ENCODE results near the gene IHH.

IHH gene

DNA sequence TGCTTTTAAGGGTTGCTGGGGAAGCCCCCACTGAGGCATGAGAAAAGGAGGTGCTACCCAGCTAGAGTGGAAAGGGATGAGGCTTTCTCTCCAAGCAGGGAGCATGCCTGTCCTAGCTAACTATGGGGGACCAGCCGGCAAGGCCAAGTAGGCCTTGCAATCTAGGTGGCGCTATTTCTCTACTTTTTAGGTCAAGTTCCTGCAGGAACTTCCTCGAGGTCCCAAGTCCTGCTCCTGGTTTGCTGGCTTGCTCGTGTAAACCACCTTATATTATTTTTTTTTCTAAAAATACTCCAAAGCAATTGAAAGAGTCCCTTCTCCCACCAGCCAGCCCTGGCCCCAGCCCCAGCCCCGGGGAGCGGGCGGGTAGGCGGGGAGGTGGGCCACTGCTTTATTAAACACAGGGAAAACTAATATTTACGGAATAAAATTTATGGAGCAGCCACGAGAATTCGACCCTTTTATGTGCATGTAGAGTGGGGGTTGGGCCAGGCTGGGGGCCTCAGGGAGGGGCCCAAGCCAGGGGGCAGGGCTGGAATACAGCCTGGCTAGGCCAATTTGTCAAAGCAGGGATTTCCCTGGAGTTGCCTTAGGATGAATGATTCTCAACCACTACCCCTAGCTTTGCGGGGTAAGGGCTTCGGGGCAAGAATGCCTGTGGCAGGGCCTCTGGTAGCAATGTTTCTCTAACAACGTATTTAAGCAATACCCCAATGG lies 12.8 kb upstream of the IHH start:
- DNase-seq, result peak; percentile 39

DNA sequence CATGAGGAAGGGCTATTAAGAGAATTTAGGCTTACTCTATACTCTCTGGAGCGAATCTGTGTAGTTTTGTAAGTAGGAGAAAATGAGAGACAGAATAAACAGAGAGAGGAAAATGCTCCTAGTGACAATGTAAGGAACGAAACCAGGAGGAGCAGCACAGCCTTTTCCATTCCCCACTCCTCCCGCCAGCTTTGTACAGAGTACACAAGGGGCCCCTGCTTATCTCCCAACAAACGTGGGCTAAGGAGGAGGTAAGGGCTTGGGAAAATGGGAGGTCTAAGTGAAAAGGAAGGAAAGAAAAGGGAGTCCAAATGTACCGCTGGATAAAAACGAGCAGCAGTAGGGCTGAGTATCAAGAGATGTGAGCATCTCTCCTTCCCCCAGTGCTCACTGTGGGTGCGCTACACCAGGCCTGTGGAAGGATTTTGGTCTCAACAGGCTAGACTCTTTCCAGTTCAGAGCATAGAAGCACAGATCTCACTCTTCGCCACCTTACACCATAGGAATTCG lies 12.1 kb upstream of the IHH start:
- DNase-seq, result no peak

DNA sequence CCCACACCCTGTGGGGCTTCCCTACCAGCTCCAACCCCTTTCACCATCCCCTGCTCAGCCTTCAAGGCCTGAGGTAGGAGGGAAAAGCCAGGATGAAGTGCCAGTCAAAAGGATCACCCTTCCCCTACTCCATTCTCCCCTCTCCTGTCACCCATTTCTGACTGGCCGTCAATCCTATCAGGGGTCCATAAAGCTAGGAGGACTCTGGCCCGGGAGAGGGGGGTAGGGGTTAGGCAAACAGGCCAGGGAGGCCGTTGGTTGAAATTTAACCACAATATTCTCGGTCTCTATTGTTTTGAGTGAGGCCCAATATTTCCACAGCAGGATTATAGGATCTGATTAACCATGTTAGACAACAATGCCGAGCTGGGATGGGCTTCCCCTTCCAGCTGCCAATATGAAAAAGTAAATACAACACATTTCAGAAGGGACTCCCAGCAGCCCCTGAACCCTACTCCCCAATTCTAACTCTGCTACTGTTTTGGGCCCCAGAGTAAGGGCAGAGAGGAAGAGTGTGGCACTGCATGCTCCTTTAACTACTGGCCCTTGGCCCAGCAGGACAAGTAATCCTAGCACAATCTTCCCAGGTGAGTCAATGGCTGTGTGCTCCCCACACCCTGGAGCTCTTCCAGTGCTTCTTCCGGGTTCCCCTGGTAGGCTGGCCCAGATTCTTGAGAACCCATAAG lies 10.6 kb upstream of the IHH start:
- no peak for DNase-seq

DNA sequence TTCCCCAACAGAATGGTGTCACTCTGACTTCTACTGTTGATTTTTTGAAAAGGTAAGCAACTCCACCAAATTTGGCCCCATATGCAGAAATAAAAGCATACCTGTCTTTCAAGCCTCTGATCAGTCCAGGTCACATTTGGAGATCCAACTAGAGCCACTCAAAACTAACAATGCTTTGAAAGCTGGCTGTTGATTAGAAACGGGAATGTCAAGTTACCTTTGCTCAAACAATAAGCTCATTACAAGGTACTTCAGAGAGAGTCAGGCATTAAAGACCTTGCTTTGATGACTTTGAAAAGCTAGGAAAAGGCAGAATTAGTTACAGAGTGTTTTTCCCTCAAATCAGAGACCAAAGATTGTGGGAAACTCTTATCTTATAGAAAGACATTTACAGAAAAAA lies 4.8 kb upstream of the IHH start:
- no peak for DNase-seq

DNA sequence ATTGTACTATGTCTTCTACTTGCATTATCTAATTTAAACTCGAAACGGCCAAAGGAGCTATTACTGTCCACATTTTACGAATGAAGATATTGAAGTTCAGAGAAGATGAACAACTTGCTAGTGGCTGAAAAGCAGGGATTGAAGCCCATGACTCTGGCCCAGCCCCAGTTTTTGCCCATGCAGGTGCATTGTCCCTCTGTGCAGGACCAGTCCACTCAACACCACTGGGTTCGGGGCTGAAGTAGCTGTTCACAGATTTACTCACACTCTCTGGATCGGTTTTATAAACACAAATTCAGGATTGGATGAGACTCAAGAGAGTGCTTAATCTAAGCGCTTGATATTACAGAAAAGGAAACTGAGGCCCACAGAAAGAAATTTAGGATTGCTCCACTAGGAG lies 1.4 kb upstream of the IHH start:
- DNase-seq, result no peak

DNA sequence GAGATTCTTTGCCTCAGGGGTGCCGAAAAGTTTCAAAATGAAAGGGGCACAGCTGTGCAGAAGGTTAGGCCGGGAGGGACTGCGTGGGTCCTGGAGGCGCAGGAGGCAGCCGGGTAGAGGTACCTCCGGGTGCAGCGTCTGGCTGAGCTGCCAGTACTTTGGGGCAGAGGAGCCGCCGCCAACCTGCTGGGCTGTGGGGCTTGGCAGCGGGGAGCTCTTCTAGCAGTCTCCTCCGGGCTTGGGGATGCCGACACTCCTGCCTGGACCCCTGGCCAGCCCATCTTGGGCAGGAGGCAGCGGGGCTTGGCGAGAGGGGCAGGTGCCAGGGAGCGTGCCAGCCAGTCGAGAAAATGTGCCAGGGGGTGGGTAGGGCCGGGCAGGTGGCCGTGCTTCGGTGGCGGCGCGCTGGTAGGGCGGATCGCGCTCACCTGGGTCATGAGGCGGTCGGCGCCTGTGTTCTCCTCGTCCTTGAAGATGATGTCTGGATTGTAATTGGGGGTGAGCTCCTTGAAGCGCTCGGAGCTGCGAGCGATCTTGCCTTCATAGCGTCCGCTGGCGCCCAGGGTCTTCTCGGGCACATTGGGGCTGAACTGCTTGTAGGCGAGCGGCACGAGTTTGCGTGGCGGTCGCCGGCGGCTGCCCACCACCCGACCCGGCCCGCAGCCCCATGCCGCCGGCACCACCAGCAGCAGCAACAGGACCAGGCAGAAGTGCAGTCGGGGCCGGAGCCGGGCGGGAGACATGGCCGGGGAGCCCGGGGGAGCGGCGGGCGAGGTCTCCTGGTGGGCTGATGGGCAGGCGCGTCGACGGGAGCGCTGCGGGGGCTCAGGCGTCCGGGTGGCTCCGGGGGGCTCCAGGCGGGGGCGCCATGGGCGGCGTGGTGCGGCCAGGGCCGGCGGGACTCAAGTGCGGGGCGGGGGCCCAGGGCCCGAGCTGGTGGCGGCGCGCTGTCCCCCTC lies 717 bp downstream of the IHH start:
- DNase-seq, result no peak

DNA sequence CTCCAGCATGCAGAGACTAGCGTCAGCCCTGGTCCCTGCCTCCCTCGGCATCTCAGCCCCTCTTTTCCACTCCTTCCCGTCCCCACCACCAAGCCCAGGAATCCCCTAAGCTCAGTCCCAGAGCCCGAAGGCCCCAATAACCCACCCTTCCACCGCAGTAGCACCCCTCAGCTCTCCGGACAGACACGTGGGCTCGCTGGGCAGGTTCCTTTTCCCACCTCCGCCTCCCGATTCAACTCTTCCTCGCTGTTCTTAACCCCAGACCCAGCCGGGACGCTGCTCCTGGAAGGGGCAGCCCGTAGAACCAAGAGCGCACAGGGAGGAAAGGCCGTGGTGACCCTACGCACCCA lies 1.4 kb downstream of the IHH start:
- no peak for DNase-seq

DNA sequence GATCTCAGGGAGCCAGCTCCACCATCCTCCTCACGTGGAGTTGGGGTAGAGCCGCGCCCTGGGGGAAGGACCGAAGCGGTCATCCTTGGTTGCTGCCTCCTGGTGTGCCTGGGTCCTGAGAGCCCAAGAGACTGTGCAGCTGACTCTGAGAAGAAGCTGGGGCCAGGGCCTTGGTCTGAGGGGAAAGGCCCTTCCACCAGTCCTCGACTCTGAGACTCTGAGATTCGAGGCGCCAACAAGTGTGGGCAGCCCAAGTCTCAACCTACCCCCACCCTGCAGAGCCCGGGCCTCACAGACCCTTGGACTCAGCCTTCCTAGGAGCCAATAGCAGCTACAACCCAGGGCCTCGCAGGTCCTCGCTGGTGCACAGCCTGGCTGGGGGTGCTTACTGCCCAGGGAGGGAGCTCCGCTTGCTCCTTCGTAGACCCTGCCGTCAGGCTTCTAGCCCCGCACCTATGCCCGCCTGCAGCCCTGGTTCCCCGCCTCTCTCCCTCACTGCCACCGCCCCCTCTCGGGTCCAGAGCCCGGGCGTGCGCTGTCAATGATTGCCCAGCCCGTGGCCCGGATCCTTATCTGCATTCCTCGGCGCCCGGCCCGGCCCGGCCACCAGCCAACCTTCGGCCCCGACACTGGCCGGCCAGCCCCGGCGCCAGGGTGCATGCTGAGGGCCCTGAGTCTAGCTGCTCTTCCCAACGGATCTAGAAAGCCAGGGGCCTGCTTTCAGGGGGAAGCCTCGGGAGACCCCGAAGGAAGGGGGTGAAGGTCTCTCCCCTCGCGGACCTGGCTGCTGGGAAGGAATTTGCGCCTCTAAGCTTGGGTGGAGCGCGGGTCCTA lies 2.0 kb downstream of the IHH start:
- no peak for DNase-seq

DNA sequence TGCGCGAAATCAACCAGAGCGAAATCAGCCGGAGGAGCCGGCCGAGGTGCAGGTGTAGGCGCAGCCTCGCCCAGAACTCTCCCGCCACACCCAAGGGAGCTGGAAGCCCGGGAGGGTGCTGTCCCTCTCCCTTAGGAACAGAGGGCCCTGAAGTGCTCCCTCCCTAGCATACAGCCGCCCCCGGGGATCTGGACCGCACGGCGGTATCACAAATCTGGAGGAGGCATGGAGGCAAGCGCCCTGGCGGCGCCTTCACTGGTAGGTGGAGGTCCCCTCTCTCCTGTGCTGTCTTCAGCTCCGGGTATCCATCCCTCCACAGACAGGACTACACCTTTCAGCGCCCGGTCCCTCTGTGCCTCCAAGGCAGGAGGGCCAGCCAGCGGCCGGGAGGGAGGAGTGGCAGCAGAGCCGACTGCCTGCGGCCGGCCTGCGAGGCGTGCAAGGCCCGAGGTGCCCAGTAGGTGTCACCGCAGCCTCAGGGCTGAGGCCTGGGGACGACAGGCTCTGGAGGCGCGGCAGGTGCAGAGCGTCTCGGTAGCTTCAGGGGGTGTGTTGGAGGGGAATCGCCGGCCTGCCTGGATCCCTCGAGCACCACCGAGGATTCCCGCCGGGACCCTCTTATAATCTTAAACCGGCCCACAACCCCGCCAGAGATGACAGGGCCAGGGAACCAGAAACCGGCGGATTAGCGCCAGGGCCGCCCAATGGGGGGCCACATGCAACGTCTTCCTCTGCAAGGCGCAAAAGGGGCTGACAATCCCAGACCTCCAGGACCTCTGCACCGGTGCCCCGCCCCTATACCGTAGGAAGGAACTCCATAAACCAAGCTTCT lies 2.8 kb downstream of the IHH start:
- DNase-seq, result peak; percentile 41

DNA sequence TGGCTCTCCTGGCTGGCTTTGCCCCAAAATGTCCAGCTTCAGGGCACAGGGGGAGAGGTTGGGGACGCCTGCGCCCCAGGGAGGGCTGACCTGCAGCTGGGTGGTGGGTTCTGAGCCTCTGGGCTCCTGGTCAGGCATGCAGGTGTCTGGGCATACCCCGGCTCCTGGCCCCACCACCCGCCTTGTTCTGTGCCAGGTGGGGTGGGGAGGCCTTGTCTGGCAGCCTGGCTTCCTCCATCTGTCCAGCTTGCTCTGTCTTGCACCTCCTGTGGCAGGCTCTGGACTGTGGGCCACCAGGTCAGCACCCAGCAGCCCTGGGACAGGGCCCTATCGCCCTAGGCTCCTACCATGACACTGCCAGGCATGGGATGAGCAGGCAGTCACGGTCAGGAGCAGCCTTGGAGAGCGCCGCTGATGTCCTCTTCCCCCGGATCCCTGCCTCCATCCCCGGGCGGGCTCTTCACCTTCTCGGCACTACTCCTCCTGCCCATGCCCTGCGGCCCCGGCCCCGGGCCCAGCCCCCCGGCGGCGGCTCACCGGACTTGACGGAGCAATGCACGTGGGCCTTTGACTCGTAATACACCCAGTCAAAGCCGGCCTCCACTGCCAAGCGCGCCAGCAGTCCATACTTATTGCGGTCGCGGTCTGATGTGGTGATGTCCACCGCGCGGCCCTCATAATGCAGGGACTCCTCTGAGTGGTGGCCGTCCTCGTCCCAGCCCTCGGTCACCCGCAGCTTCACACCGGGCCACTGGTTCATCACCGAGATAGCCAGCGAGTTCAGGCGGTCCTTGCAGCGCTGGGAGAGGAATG lies 3.6 kb downstream of the IHH start:
- DNase-seq, result no peak

DNA sequence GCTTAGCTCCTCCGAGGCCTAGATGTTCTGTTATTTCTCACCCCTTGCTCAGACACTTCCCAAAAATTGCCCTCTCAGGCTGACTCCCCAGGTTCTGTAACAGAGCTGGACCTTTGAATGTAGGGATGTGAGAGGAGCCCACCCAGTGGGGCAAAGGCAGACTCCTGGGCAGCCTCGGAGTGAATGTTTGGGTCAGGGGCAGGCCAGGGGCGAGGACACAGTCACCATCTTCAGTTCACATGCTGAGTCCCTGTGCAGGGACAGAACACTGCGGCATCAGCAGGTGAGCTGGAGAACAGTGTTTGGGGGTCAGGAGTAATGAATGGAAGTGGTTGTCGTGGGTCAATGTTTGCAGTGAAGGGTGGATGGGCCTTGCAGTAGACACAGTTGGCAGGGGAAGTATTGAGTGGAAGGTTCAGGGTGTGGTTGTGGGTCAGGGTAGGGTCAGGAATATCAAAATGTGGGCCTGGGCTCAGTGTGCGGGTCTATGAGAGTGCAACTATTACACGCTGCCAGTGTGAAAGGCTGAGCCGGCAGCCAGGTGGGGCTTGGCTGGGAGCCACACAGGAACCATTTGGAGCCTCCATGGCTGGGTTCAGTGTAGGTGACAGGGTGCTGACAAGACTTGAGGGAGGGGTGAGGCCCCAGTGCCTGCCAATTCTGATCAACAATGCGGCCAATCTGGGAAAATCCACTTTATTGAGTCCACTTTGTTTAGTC lies 4.4 kb downstream of the IHH start:
- no peak for DNase-seq

DNA sequence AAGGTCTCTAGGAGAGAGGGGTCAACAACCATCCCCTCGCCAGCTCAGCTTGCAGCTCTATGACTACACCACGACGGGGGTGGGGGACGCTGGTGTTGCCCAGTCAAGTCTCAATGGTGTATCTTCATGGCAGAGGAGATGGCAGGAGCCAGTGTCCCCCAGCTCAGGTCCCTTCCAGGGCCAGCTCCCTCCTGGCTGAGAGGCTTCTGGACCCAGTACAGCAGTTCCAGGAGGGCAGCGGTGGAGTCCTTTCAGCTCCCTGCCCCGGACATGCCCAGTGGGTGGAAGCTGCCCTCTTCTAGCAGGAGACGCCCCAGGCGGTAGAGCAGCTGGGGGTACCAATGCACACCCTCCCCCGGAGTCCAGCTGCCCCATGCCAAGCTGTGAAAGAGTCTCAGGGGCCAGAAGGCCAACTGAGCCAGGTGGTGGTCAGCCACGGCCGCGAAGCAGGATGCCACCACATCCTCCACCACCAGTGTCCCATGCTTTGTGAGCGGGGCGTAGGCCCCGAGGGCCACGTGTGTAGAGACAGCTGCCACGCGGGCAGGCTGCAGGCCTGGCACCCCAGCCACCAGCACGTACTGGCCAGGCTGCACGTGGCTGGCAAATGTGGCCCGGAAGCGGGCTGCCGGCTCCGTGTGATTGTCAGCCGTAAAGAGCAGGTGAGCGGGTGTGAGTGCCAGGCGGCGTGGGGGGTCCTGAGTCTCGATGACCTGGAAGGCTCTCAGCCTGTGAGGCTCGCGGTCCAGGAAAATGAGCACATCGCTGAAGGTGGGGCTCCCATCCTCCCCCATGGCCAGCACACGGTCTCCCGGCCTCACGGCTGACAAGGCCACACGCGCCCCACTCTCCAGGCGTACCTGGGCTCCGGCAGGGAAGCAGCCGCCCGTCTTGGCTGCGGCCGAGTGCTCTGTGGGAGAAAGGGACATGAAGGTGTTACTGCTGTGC lies 5.5 kb downstream of the IHH start:
- no peak for DNase-seq

DNA sequence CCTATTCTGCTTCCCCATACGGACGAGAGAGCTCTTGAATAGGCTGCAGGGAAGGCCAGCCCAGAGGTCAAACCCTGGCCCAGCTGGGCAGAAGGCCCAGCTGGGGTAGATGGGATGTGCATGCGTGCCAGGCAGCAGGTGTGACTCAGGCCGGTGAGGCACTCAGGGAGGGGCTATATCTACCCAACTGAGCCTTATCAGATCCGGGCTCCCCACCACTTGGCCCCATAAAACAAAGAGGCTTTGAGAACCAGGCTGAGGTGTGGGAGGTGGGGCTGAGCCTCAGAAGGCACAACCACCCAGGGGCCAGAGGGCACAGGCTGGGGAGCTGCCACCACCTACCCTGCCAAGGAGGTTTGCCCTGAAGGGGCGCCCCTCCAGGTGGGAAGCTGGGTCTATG lies 11.4 kb downstream of the IHH start:
- no peak for DNase-seq

DNA sequence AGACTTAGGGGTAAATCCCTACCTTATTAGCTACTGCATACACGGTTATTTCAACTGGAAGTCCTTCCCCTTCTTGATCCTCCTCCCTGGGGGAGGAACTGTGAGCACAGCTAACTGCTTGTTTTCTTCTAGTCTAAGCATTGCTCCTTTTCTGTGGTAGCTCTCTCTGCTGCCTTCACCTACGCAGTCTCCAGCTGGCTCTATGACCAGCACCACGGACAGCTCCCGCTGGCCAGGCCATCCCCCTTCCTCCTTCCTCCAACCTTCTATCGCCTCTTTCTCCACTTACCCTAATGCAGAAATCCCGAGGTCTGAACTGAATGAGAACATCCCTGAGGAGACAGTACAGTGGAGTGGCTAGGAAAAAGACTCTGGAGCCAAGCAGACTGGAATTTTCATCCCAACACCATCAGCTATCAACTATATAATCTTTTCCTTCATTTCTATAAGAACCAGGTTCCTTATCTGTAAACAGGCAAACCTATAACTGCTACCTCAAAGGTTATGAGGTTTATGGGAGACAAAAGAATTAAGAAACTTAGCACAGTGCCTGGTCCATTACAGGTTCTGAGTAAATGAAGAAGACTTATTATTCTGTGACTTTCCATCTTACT lies 14.7 kb downstream of the IHH start:
- DNase-seq, result no peak

DNA sequence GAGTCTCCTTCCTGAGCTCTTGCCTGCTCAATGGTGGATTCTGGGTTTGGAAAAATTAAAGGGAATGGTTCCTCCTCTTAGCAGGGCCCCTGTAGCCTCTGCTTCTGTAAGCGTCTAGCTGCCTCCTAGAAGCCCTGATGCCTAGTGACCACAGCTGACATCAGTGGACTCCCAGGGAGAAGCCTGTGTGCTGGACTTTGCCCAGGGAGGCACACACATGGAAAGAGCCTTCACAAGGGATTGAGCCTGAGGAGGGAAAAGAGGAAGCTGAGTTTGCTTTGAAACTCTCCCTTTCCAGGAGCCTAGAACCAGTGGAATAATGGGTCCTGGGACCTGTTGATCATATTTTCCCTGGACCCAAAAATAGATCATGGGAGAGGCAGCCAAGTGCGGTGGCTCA lies 18.0 kb downstream of the IHH start:
- no peak for DNase-seq

DNA sequence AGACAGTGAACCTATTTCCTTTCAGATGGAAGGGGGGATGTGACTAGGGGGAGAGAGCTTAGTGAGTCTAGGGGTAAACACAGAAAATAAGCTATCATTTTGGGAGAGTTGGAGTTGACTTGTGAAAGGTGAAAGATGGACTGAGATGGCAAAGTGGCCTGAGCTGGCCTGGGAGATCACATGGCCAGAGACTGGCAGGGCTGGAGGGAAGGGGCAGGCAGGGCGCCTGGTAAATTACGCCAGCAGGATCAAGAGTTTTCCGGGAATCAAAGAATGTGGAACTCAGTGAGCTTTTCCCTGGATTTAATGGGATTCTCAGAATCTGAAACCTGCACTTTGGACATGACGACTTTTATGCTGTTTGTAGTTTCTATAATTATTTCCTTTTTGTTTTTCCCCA lies 18.6 kb downstream of the IHH start:
- DNase-seq, result no peak

DNA sequence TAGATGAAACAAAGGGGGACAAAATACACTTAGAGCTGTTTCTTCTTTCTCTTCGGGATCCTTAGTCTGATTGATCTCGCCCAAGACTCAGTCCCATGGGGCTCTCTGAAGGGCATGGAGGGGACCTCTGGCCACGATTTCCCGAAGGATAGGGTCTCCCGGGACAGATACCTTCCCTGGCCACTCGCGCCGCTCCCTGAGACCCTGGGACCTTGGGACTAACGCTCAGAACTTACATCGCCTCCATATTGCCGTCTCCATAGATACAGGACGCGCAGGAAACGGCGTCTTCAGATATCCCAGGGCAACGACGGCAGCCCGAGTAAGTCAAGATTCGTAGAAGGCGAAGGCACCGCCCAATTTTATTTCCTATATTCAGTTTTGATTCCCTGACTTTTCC lies 19.5 kb downstream of the IHH start, which contains the start of gene CFAP65:
CFAP65 (minus strand) TSS at position 265 of the 400 bp plus-strand sequence. CDS start 2,468 bp downstream, outside the sequence.
- DNase-seq, result no peak

DNA sequence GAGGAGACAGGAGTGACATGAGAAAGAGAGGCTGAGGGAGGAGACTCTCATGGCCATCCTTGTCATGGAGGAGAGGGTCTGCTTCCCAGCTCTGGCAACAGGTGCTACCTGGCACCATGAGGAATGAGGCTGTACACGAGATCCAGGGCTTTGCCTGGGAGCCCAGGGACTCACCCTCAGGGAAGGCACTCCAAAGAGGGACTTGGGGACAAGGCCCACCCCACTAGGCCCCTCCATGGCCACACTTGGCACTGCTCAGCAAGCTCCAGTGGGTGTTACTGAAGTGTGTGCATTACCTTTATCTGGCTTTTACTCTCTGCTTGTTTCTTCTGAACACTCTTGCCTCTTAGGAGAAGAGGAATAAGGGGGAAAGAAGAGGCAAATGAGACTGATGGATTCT lies 22.1 kb downstream of the IHH start:
- DNase-seq, result no peak
